ENCODE measurements around the gene DEPDC5. TPM values are rescaled to one million over a fixed set of nuclear protein-coding genes. Genes with fewer than 3 reads are reported as not detected.

DEPDC5 gene
- total RNA-seq, 1 experiment from 2014 or later = 5.8 TPM

- no peak for DNase-seq (ENCODE audit: low spot score)
Measured at GRCh38 chr22:31895411-31896123, 141.7 kb downstream of the DEPDC5 start.

GRCh38 chr22:31896472-31896871 is 142.7 kb downstream of the DEPDC5 start:
- DNase-seq (ENCODE audit: low spot score) = no peak

- no peak for DNase-seq (ENCODE audit: low spot score)
Measured at GRCh38 chr22:31897842-31898805, 144.3 kb downstream of the DEPDC5 start.

GRCh38 chr22:31898926-31899325 is 145.1 kb downstream of the DEPDC5 start:
- DNase-seq (ENCODE audit: low spot score) = no peak

- no peak for DNase-seq (ENCODE audit: low spot score)
Measured at GRCh38 chr22:31899669-31900068, 145.8 kb downstream of the DEPDC5 start.

- DNase-seq (ENCODE audit: low spot score) = no peak
Measured at GRCh38 chr22:31901388-31902137, 147.7 kb downstream of the DEPDC5 start.

GRCh38 chr22:31904651-31905050 is 150.8 kb downstream of the DEPDC5 start:
- no peak for DNase-seq (ENCODE audit: low spot score)

- DNase-seq (ENCODE audit: low spot score) = no peak
Measured at GRCh38 chr22:31905356-31905755, 151.5 kb downstream of the DEPDC5 start.

- DNase-seq (ENCODE audit: low spot score) = no peak
Measured at GRCh38 chr22:31906086-31906485, 152.3 kb downstream of the DEPDC5 start.

GRCh38 chr22:31906569-31906968 is 152.8 kb downstream of the DEPDC5 start:
- no peak for DNase-seq (ENCODE audit: low spot score)

- no peak for DNase-seq (ENCODE audit: low spot score)
Measured at GRCh38 chr22:31909977-31910376, 156.2 kb downstream of the DEPDC5 start.

GRCh38 chr22:31911565-31912406 is 158.0 kb downstream of the DEPDC5 start:
- DNase-seq (ENCODE audit: low spot score) = peak; percentile 61

- DNase-seq (ENCODE audit: low spot score) = no peak
Measured at GRCh38 chr22:31912407-31912743, 158.6 kb downstream of the DEPDC5 start.

- no peak for DNase-seq (ENCODE audit: low spot score)
Measured at GRCh38 chr22:31915586-31915985, 161.8 kb downstream of the DEPDC5 start.

- no peak for DNase-seq (ENCODE audit: low spot score)
Measured at GRCh38 chr22:31917227-31917921, 163.6 kb downstream of the DEPDC5 start.

- no peak for DNase-seq (ENCODE audit: low spot score)
Measured at GRCh38 chr22:31919730-31920129, 165.9 kb downstream of the DEPDC5 start.

- DNase-seq (ENCODE audit: low spot score) = no peak
Measured at GRCh38 chr22:31920306-31920705, 166.5 kb downstream of the DEPDC5 start.

GRCh38 chr22:31921106-31921505 is 167.3 kb downstream of the DEPDC5 start:
- no peak for DNase-seq (ENCODE audit: low spot score)

GRCh38 chr22:31922534-31922933 is 168.7 kb downstream of the DEPDC5 start:
- DNase-seq (ENCODE audit: low spot score) = no peak

GRCh38 chr22:31923136-31923535 is 169.3 kb downstream of the DEPDC5 start:
- DNase-seq (ENCODE audit: low spot score) = no peak

- no peak for DNase-seq (ENCODE audit: low spot score)
Measured at GRCh38 chr22:31923747-31924146, 169.9 kb downstream of the DEPDC5 start.
